ENCODE results near the gene ALOX5. TPM values are rescaled to one million over a fixed set of nuclear protein-coding genes. Genes with fewer than 3 reads are reported as not detected.
"Not testable (repeated sequence)": the region's sequence is repeated elsewhere in the genome, so short reads cannot be mapped to it uniquely, and the experiment has no call there.

ALOX5 gene
- total and polyA plus RNA-seq, 8 donors: 3.2 to 39.6 (median 9.2) TPM

DNA sequence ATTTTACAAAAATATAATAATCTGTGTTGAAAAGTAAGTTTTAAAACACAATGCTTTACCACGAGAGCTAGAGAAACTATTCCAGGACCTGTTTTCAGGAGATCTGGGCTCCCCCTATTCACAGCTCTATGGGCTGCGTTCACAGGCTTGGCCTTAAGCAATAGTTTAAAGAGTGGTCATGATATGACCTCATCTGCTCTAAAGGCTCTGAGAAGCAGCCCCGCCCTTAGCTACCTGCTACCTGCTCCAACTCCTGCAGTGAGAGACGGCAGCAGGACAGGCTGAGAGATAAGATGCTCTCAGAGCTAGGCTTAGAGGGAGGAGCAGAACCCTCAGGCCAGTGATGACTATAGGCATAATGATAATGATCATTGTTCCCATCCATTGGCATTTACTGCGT is 12.6 kb downstream of the ALOX5 start:
- intact Hi-C loops (cut with DNase I; ENCODE audit: low total_unique reads): no loop called here
- peaks cover 0 to 6% (median 0%) of the 10 kb centered on the region in 4 donors for H3K4me1 ChIP-seq

DNA sequence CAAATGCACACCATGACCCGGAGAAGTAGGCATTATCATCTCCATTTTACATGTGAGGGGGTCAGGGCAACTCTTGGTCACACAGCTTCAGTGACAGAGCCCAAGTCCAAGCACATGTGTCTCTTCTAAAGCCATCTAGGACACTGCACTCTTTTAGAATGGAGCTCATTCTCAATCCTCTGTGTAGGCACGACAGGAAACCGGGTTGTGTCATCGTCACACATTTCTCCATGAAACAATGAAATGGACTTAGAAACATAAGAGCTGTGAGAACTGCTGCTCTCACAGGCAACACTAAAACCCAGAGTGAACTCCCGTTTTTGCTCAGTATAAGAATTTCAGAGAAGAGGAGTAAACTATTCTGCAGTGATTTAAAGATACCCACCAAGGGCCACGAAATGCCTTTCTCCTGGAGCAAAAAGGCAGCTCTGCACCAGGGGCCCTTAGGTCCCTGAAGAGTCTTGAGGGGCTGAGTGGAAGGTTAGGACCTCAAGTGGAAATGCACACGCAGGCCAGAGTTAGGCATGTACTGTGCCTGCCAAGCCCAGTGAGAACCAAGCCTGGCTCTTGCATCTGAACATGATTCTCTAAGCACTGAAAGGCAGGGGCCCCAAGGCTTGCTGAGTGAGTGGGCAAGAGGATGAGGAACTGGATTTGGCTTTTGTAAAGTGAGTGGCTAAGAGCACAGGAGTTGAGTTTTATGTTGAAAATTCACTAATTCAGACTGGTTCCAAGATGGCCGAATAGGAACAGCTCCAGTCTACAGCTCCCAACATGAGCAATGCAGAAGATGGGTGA is 13.3 kb downstream of the ALOX5 start:
- TF ChIP-seq POLR2A (IDR thresholded peaks at IDR 0.05): no peak
- no peak for TF ChIP-seq POLR2AphosphoS5 (IDR thresholded peaks at IDR 0.05)
- no peak for TF ChIP-seq EP300 (IDR thresholded peaks at IDR 0.05)
- peaks cover 0 to 10% (median 4%) of the 10 kb centered on the region in 4 donors for H3K36me3 ChIP-seq
- no peak for DNase-seq
- H3K27ac ChIP-seq: no peak overlapping the region
- intact Hi-C loops (cut with DNase I; ENCODE audit: low total_unique reads): no loop called here
- H3K4me3 ChIP-seq: no peak overlapping the region
- WGBS, 5 donors: 89 to 93% (median 91%) methylated on average over 8 of the region's 8 CpGs
- H3K9me3 ChIP-seq: peaks cover 0 to 7% (median 0%) of the 10 kb centered on the region in 4 donors
- H3K4me1 ChIP-seq: peaks cover 0 to 6% (median 0%) of the 10 kb centered on the region in 4 donors
- H3K27me3 ChIP-seq: no peaks in the 10 kb centered on the region

More for the DNA sequence above, 12.6 kb downstream of the ALOX5 start:
- no peak for DNase-seq
- TF ChIP-seq, protein P1, sequence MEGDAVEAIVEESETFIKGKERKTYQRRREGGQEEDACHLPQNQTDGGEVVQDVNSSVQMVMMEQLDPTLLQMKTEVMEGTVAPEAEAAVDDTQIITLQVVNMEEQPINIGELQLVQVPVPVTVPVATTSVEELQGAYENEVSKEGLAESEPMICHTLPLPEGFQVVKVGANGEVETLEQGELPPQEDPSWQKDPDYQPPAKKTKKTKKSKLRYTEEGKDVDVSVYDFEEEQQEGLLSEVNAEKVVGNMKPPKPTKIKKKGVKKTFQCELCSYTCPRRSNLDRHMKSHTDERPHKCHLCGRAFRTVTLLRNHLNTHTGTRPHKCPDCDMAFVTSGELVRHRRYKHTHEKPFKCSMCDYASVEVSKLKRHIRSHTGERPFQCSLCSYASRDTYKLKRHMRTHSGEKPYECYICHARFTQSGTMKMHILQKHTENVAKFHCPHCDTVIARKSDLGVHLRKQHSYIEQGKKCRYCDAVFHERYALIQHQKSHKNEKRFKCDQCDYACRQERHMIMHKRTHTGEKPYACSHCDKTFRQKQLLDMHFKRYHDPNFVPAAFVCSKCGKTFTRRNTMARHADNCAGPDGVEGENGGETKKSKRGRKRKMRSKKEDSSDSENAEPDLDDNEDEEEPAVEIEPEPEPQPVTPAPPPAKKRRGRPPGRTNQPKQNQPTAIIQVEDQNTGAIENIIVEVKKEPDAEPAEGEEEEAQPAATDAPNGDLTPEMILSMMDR (IDR thresholded peaks at IDR 0.05): no peak
- TF ChIP-seq EP300 (IDR thresholded peaks at IDR 0.05): no peak
- TF ChIP-seq POLR2AphosphoS5 (IDR thresholded peaks at IDR 0.05): no peak
- TF ChIP-seq POLR2A (IDR thresholded peaks at IDR 0.05): no peak
- H3K36me3 ChIP-seq: peaks cover 0 to 10% (median 4%) of the 10 kb centered on the region in 4 donors
- H3K27me3 ChIP-seq: no peaks in the 10 kb centered on the region
- no peak overlapping the region for H3K4me3 ChIP-seq
- no peak overlapping the region for H3K27ac ChIP-seq
- 80 to 88% (median 84%) methylated on average over 5 of the region's 5 CpGs for WGBS, 5 donors
- H3K9me3 ChIP-seq: peaks cover 0 to 7% (median 0%) of the 10 kb centered on the region in 4 donors

DNA sequence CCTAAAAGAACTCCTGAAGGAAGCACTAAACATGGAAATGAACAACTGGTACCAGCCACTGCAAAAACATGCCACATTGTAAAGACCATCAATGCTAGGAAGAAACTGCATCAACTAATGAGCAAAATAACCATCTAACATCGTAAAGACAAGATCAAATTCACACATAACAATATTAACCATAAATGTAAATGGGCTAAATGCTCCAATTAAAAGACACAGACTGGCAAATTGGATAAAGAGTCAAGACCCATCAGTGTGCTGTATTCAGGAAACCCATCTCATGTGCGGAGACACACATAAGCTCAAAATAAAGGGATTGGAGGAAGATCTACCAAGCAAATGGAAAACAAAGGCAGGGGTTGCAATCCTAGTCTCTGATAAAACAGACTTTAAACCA is 15.7 kb downstream of the ALOX5 start:
- H3K4me1 ChIP-seq; H3K9me3 ChIP-seq; H3K4me3 ChIP-seq; H3K27me3 ChIP-seq; H3K36me3 ChIP-seq; DNase-seq; H3K27ac ChIP-seq; intact Hi-C loops (cut with DNase I; ENCODE audit: low total_unique reads): not testable (repeated sequence)
- WGBS, 5 donors: 89 to 95% (median 93%) methylated on average over 2 of the region's 2 CpGs

DNA sequence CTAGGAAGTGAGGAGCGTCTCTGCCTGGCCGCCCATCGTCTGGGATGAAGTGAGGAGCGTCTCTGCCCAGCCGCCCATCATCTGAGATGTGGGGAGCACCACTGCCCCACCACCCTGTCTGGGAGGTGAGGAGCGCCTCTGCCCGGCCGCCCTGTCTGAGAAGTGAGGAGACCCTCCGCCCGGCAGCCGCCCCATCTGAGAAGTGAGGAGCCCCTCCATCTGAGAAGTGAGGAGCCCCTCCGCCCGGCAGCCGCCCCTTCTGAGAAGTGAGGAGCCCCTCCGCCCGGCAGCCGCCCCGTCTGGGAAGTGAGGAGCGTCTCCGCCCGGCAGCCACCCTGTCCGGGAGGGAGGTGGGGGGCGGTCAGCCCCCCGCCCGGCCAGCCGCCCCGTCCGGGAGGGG is 17.6 kb downstream of the ALOX5 start:
- H3K4me1 ChIP-seq; H3K27me3 ChIP-seq; intact Hi-C loops (cut with DNase I; ENCODE audit: low total_unique reads); H3K9me3 ChIP-seq; H3K27ac ChIP-seq; H3K4me3 ChIP-seq; H3K36me3 ChIP-seq; DNase-seq: not testable (repeated sequence)
- WGBS, 5 donors: 89 to 96% (median 92%) methylated on average over 6 to 27 of the region's 28 CpGs; no CpG with 5 or more reads in 1 of the 5 donors

DNA sequence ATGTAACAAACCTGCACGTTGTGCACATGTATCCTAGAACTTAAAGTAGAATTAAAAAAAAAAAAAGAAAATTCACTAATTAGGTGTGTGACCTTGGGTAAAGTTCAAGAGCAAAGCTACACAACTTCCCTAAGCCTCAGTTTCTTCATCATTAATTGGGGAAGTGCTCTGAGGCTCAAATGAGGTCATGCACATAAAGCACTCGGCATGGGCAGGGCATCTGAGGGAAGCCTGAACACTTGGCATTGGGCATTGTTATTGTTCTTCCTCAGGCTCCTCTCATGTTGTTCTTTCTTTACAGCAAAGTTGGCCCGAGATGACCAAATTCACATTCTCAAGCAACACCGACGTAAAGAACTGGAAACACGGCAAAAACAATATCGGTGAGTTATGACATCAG is 21.5 kb downstream of the ALOX5 start:
- H3K9me3 ChIP-seq: peaks cover 0 to 11% (median 0%) of the 10 kb centered on the region in 4 donors
- DNase-seq: no peak
- 92 to 98% (median 97%) methylated on average over 7 of the region's 7 CpGs for WGBS, 5 donors
- no peaks in the 10 kb centered on the region for H3K4me1 ChIP-seq
- TF ChIP-seq, protein P1 (IDR thresholded peaks at IDR 0.05): no peak
- TF ChIP-seq POLR2A (IDR thresholded peaks at IDR 0.05) (no peak), EP300 (IDR thresholded peaks at IDR 0.05) (no peak), POLR2AphosphoS5 (IDR thresholded peaks at IDR 0.05) (no peak)
- H3K27ac ChIP-seq: no peak overlapping the region
- intact Hi-C loops (cut with DNase I; ENCODE audit: low total_unique reads): no loop called here
- no peak overlapping the region for H3K4me3 ChIP-seq
- H3K27me3 ChIP-seq: no peaks in the 10 kb centered on the region
- peaks cover 0 to 8% (median 0%) of the 10 kb centered on the region in 4 donors for H3K36me3 ChIP-seq

DNA sequence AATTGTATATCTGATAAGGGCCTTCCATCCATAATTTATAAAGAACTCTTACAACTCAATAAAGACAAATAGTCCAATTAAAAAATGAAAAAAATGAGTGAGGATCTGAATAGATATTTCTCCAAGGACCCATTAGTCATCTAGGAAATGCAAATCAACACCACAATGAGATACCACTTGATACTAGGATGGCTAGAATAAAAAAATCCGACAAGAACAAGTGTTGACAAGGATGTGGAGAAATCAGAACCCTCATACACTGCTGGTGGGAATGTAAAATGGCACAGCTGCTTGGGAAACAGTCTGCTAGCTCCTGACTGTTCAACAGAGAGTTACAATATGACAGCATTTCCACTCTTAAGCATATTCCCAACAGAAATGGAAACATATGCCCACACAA is 24.6 kb downstream of the ALOX5 start:
- H3K36me3 ChIP-seq: peaks cover 0 to 8% (median 0%) of the 10 kb centered on the region in 4 donors
- intact Hi-C loops (cut with DNase I; ENCODE audit: low total_unique reads): no loop called here
- H3K4me1 ChIP-seq: no peaks in the 10 kb centered on the region
- WGBS, 5 donors: 61 to 82% (median 75%) methylated on average over 1 of the region's 1 CpG
- DNase-seq: no peak
- H3K9me3 ChIP-seq: peaks cover 0 to 9% (median 0%) of the 10 kb centered on the region in 4 donors
- no peak for TF ChIP-seq EP300 (IDR thresholded peaks at IDR 0.05)
- TF ChIP-seq, protein P1 (IDR thresholded peaks at IDR 0.05): no peak
- TF ChIP-seq POLR2AphosphoS5 (IDR thresholded peaks at IDR 0.05): no peak
- TF ChIP-seq POLR2A (IDR thresholded peaks at IDR 0.05): no peak
- H3K27me3 ChIP-seq: no peaks in the 10 kb centered on the region
- H3K4me3 ChIP-seq: no peak overlapping the region
- H3K27ac ChIP-seq: no peak overlapping the region
